Sigmoid colon (tissue), 3 donors: ENCODE data around the gene ZSCAN23.

ENCODE experiments used
- POLR2A ChIP-seq, 2 donors: fragments of 450-650 bp; IDR thresholded peaks; one replicate each; pipeline ENCODE4 v1.6.1; 2016; ENCODE audit warnings: antibody characterized with exemption in 2 of 2, mild to moderate bottlenecking in 2 of 2, moderate library complexity in 2 of 2
- TF ChIP-seq, protein P1 (sequence below), 4 experiments: fragments of 450-650 bp in 3 of 4; fragments of 200-600 bp in 1 of 4; IDR thresholded peaks; one replicate each; pipeline ENCODE4 v1.5.1; 2016 to 2019; ENCODE audit warnings: antibody characterized with exemption in 4 of 4, mild to moderate bottlenecking in 3 of 4, moderate library complexity in 2 of 4

GRCh38 chr6:28480253-28480932 lies 37.1 kb upstream of the ZSCAN23 start:
- TF ChIP-seq, protein P1, sequence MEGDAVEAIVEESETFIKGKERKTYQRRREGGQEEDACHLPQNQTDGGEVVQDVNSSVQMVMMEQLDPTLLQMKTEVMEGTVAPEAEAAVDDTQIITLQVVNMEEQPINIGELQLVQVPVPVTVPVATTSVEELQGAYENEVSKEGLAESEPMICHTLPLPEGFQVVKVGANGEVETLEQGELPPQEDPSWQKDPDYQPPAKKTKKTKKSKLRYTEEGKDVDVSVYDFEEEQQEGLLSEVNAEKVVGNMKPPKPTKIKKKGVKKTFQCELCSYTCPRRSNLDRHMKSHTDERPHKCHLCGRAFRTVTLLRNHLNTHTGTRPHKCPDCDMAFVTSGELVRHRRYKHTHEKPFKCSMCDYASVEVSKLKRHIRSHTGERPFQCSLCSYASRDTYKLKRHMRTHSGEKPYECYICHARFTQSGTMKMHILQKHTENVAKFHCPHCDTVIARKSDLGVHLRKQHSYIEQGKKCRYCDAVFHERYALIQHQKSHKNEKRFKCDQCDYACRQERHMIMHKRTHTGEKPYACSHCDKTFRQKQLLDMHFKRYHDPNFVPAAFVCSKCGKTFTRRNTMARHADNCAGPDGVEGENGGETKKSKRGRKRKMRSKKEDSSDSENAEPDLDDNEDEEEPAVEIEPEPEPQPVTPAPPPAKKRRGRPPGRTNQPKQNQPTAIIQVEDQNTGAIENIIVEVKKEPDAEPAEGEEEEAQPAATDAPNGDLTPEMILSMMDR (IDR thresholded peaks at IDR 0.05): no peak
- TF ChIP-seq POLR2A (IDR thresholded peaks at IDR 0.05): no peak
